Natural killer cell treated with Interleukin-12 subunit alpha and Interleukin-12 subunit beta and Interleukin-15 and Interleukin-18, amount 100 ng/mL, for 72 hours (primary cell): ENCODE data around the gene ADAM12. TPM values are rescaled to one million over a fixed set of nuclear protein-coding genes. Genes with fewer than 3 reads are reported as not detected.
"Not testable (repeated sequence)": the region's sequence is repeated elsewhere in the genome, so short reads cannot be mapped to it uniquely, and the experiment has no call there.

Experiments used
- ATAC-seq, 2 donors: fragments of 150-1000 bp; cut with Tn5 transposase in 1 of 2; sonication (Bioruptor Pico), chemical (Tn5 transposase) in 1 of 2; 2 replicates each; pipeline ENCODE4 v1.10.0; 2021
- DNase-seq: peaks from one replicate; pipeline ENCODE4 v3.0.0; 2022; ENCODE audit warnings: low spot score
- H3K27ac Mint-ChIP-seq, 2 donors: 1 replicate in 1 of 2; 2 replicates in 1 of 2; pipeline ENCODE4 v1.8.0; 2022; ENCODE audit warnings: mixed read lengths in 2 of 2, mild to moderate bottlenecking in 1 of 2, moderate library complexity in 1 of 2
- H3K27me3 Mint-ChIP-seq, 2 donors: 1 replicate in 1 of 2; 2 replicates in 1 of 2; pipeline ENCODE4 v1.8.0; 2022; ENCODE audit warnings: mixed read lengths in 2 of 2
- H3K36me3 Mint-ChIP-seq: one replicate; pipeline ENCODE4 v1.8.0; 2022; ENCODE audit warnings: mixed read lengths
- H3K4me1 Mint-ChIP-seq, 2 donors: 1 replicate in 1 of 2; 2 replicates in 1 of 2; pipeline ENCODE4 v1.8.0; 2022; ENCODE audit warnings: low read depth in 2 of 2, mixed read lengths in 2 of 2, mild to moderate bottlenecking in 1 of 2
- H3K4me3 Mint-ChIP-seq: one replicate; pipeline ENCODE4 v1.8.0; 2022; ENCODE audit warnings: mixed read lengths
- H3K9me3 Mint-ChIP-seq: 2 replicates; pipeline ENCODE4 v1.8.0; 2022; ENCODE audit warnings: mixed read lengths
- total RNA-seq, 2 donors: library from RNA; stranded (reverse); gene quantifications; one replicate each; pipeline ENCODE4 v1.2.3, GENCODE V29; 2022

The ADAM12 gene
- total RNA-seq, 2 donors from 2014 or later = 0.06 to 0.48 TPM

- Mint-ChIP-seq H3K4me3 (no peak overlapping the region), H3K9me3 (peaks cover 7% of the 10 kb centered on the region), H3K27me3 (peaks cover 21 to 32% of the 10 kb centered on the region in 2 donors), H3K36me3 (peaks cover 5% of the 10 kb centered on the region), H3K4me1 (no peaks in the 10 kb centered on the region), H3K27ac (no peak overlapping the region)
- no peak for ATAC-seq
- no peak for DNase-seq
Measured at GRCh38 chr10:126374435-126374834, 13.8 kb downstream of the ADAM12 start.

DNA sequence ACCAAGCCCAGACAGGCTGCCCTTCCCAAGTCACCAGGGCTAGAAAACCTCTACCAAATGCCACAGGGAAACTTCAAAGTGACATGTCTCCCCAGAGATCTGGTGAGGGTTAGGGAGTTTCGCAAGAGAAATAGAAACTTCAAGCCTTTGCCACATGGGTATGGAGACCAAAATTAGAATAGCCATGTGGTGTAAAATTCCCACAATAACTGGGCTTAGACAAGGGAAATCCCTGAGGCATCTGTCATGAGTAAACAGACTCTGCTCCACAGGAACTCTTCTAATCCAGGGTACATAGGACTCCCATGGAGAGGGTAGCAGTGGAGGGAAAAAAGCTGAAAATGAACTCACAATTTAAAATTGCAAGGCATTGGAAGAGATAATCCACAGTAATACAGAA is 14.3 kb downstream of the ADAM12 start:
- no peak for DNase-seq
- no peak overlapping the region for H3K4me3 Mint-ChIP-seq
- H3K27ac Mint-ChIP-seq = no peak overlapping the region
- ATAC-seq = no peak
- peaks cover 5% of the 10 kb centered on the region for H3K36me3 Mint-ChIP-seq
- H3K9me3 Mint-ChIP-seq = peaks cover 7% of the 10 kb centered on the region
- no peaks in the 10 kb centered on the region for H3K4me1 Mint-ChIP-seq
- peaks cover 25 to 32% of the 10 kb centered on the region in 2 donors for H3K27me3 Mint-ChIP-seq

DNA sequence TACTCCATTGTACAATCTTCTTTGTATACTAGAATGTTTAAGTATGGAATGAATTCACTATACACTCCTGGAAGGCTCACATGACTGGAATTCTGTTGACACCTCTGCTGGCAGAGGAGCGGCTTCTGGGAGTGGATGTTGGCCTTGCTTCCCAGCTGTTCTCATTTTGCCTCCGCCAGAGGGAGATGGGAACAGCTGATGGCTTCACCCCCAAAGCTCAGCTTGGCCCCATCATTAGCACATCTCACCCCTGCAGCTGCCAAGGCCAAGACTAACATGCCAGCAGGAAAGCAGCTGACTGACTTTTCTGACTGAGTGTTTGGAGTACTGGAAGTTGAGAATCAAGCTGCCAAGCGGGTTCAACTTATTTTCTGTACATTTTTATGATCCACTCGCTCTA is 15.1 kb downstream of the ADAM12 start:
- no peak overlapping the region for H3K27ac Mint-ChIP-seq
- H3K4me3 Mint-ChIP-seq = no peak overlapping the region
- ATAC-seq = no peak
- no peak for DNase-seq
- peaks cover 27% of the 10 kb centered on the region in 2 donors for H3K27me3 Mint-ChIP-seq
- peaks cover 5% of the 10 kb centered on the region for H3K36me3 Mint-ChIP-seq
- no peaks in the 10 kb centered on the region for H3K4me1 Mint-ChIP-seq
- H3K9me3 Mint-ChIP-seq = peaks cover 4% of the 10 kb centered on the region

GRCh38 chr10:126372396-126372795 is 15.9 kb downstream of the ADAM12 start:
- H3K27me3 Mint-ChIP-seq = peaks cover 27% of the 10 kb centered on the region in 2 donors
- H3K9me3 Mint-ChIP-seq = peaks cover 4% of the 10 kb centered on the region
- no peak overlapping the region for H3K27ac Mint-ChIP-seq
- no peaks in the 10 kb centered on the region for H3K4me1 Mint-ChIP-seq
- H3K4me3 Mint-ChIP-seq = no peak overlapping the region
- ATAC-seq = no peak
- no peak for DNase-seq
- H3K36me3 Mint-ChIP-seq = peaks cover 5% of the 10 kb centered on the region

GRCh38 chr10:126369125-126369710 is 19.1 kb downstream of the ADAM12 start:
- Mint-ChIP-seq H3K9me3 (no peaks in the 10 kb centered on the region), H3K27me3 (peaks cover 23 to 25% of the 10 kb centered on the region in 2 donors), H3K4me3 (no peak overlapping the region), H3K27ac (no peak overlapping the region), H3K4me1 (no peaks in the 10 kb centered on the region), H3K36me3 (peaks cover 1% of the 10 kb centered on the region)
- no peak for ATAC-seq
- no peak for DNase-seq

DNA sequence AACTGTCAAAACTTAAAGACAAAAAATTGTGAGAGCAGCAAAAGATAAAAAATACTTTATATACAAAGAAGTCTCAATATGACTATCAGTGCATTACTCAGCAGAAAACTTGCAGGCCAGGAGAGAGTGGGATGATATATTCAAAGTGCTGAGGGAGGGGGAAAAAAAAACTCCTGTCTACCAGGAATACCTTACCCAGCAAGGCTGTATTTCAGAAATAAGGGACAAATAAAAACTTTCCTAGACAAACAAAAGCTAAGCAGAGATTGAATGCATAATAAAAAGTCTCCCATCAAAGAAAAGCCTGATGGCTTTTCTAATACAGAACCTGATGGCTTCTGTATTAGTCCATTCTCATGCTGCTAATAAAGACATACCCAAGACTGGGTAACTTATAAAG is 31.1 kb downstream of the ADAM12 start:
- ATAC-seq = no peak
- peaks cover 15 to 25% of the 10 kb centered on the region in 2 donors for H3K27me3 Mint-ChIP-seq
- DNase-seq = no peak
- peaks cover 20% of the 10 kb centered on the region for H3K36me3 Mint-ChIP-seq
- no peak overlapping the region for H3K4me3 Mint-ChIP-seq
- H3K4me1 Mint-ChIP-seq = no peaks in the 10 kb centered on the region
- H3K27ac Mint-ChIP-seq = no peak overlapping the region
- H3K9me3 Mint-ChIP-seq = peaks cover 21% of the 10 kb centered on the region

GRCh38 chr10:126353666-126354065 is 34.6 kb downstream of the ADAM12 start:
- H3K27ac Mint-ChIP-seq = no peak overlapping the region
- H3K9me3 Mint-ChIP-seq = peaks cover 14% of the 10 kb centered on the region
- peaks cover 11% of the 10 kb centered on the region for H3K36me3 Mint-ChIP-seq
- H3K4me3 Mint-ChIP-seq = no peak overlapping the region
- DNase-seq (no peak), ATAC-seq (no peak)
- peaks cover 5 to 14% of the 10 kb centered on the region in 2 donors for H3K27me3 Mint-ChIP-seq
- no peaks in the 10 kb centered on the region for H3K4me1 Mint-ChIP-seq

GRCh38 chr10:126352453-126352852 is 35.8 kb downstream of the ADAM12 start:
- peaks cover 12 to 16% of the 10 kb centered on the region in 2 donors for H3K27me3 Mint-ChIP-seq
- ATAC-seq = no peak
- H3K36me3 Mint-ChIP-seq = peaks cover 11% of the 10 kb centered on the region
- DNase-seq = no peak
- no peaks in the 10 kb centered on the region for H3K4me1 Mint-ChIP-seq
- no peak overlapping the region for H3K4me3 Mint-ChIP-seq
- H3K9me3 Mint-ChIP-seq = peaks cover 7% of the 10 kb centered on the region
- no peak overlapping the region for H3K27ac Mint-ChIP-seq

DNA sequence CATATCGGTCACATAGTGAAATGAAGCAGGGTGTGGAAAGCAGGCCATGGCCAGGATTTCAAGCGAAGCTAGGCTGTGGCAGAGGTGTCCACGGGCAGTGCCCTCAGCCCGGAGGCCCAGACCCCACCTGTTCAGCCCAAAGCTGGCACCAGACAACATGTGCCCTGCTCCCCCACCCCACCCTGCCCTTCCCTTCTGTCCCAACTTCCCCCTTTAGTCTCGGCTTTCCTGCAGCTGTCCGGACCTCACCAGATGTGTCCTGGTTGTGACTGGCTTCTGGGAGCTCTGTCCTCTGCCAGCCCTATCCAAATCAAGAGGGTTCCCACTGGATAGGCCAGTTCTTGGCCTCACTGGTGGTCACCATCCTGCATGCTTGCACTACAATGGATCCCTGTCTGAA is 37.3 kb downstream of the ADAM12 start:
- H3K4me1 Mint-ChIP-seq = no peaks in the 10 kb centered on the region
- no peak overlapping the region for H3K4me3 Mint-ChIP-seq
- no peaks in the 10 kb centered on the region for H3K9me3 Mint-ChIP-seq
- H3K27ac Mint-ChIP-seq = no peak overlapping the region
- DNase-seq (no peak), ATAC-seq (peak in 1 of 2 donors; percentile 9)
- H3K27me3 Mint-ChIP-seq = peaks cover 19 to 21% of the 10 kb centered on the region in 2 donors
- H3K36me3 Mint-ChIP-seq = no peaks in the 10 kb centered on the region

DNA sequence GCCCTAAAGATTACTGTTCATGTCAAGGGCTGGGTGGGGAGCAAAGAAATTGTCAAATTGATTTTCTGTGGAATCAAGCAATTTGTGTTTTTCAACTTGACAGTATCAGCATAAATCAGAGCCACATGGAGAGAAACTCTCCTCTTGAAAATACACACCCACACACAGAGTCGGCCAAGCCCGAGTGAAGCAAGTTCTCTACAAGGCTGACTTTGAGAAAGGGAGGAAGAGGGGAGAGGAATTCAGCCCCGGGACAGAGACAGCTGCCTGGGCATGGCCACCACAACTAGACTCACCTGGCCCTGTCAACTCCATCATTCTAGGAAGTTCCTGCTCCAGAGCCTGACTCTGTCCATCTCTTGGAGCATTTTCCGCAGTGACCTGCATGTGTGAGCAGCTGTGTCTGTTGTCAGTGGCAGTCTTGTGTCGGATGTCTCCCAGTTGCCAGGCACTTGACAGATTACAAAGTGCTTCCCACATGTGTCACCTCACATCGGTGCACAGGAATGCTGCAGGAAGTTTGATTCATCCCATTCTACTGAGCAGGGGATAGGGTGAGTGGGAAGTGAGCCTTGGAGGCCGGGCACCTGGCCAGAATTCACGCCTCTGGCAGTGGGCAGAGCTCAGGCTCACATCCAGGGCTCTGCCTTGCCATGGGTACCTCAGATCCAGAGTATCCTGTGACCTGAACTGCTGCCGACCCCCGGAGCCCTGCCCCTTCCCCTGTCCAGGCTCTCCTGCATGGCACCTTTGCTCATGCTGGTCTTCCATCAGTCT is 37.9 kb downstream of the ADAM12 start:
- Mint-ChIP-seq H3K36me3 (no peaks in the 10 kb centered on the region), H3K4me3 (no peak overlapping the region), H3K4me1 (no peaks in the 10 kb centered on the region), H3K27me3 (peaks cover 21 to 24% of the 10 kb centered on the region in 2 donors), H3K9me3 (no peaks in the 10 kb centered on the region), H3K27ac (no peak overlapping the region)
- ATAC-seq (peak; percentile 9 to 20), DNase-seq (no peak)

- Mint-ChIP-seq H3K36me3 (no peaks in the 10 kb centered on the region), H3K4me1 (no peaks in the 10 kb centered on the region), H3K4me3 (no peak overlapping the region), H3K9me3 (no peaks in the 10 kb centered on the region), H3K27ac (no peak overlapping the region), H3K27me3 (peaks cover 21 to 25% of the 10 kb centered on the region in 2 donors)
- DNase-seq (no peak), ATAC-seq (no peak)
Measured at GRCh38 chr10:126349676-126350075, 38.6 kb downstream of the ADAM12 start.

DNA sequence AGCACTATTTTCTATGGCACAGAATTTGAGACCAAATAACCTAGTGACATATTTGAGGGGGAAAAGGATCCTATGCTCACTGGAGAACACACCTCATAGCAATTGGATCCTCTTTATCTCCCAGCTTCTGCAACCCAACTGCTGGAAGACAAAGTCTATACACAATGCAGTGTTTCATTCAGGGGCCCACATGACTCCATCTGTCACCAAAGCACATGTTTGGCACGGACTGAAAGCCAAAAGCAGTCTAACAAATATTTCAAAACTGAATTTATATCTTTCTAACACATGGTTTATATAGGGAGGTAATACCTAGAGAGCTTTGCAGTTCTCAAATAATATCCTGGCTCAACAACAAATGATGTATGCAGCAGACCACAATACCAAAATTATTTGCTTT is 39.2 kb downstream of the ADAM12 start:
- no peak overlapping the region for H3K27ac Mint-ChIP-seq
- ATAC-seq (no peak), DNase-seq (no peak)
- no peaks in the 10 kb centered on the region for H3K9me3 Mint-ChIP-seq
- H3K27me3 Mint-ChIP-seq = peaks cover 18 to 23% of the 10 kb centered on the region in 2 donors
- H3K36me3 Mint-ChIP-seq = no peaks in the 10 kb centered on the region
- no peaks in the 10 kb centered on the region for H3K4me1 Mint-ChIP-seq
- H3K4me3 Mint-ChIP-seq = no peak overlapping the region

- H3K27me3 Mint-ChIP-seq = peaks cover 21% of the 10 kb centered on the region in 2 donors
- H3K36me3 Mint-ChIP-seq, DNase-seq, H3K4me3 Mint-ChIP-seq, ATAC-seq, H3K27ac Mint-ChIP-seq, H3K9me3 Mint-ChIP-seq, H3K4me1 Mint-ChIP-seq: not testable (repeated sequence)
Measured at GRCh38 chr10:126343496-126343895, 44.8 kb downstream of the ADAM12 start.

DNA sequence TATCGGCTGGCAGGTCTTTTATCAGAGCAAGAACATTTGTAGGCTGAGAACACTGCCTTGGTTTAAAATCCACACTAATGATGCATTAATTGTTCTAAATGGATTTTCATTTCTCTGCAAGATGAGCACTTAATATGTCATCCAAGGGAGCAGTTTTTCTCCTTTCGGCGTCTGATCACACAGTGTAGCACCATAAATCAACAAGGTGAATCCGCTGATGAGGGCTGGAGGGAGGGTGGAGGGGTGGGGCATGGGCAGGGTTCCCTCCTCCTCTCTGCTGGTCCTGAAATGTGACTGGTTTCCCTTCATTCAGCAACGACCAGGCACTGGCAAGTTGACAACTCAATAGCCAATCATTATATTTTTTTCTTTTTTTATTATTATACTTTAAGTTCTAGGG is 45.6 kb downstream of the ADAM12 start:
- no peak for ATAC-seq
- no peaks in the 10 kb centered on the region for H3K36me3 Mint-ChIP-seq

More for the DNA sequence above, 45.6 kb downstream of the ADAM12 start:
- H3K4me1 Mint-ChIP-seq = no peaks in the 10 kb centered on the region
- H3K27me3 Mint-ChIP-seq = peaks cover 17 to 19% of the 10 kb centered on the region in 2 donors
- H3K9me3 Mint-ChIP-seq = no peaks in the 10 kb centered on the region
- no peak overlapping the region for H3K27ac Mint-ChIP-seq
- no peak for DNase-seq
- no peak overlapping the region for H3K4me3 Mint-ChIP-seq
